Osteoblast (primary cell): ENCODE results near the gene KCNG3. TPM values are rescaled to one million over a fixed set of nuclear protein-coding genes. Genes with fewer than 3 reads are reported as not detected.

Experiments used
- DNase-seq: peaks from one replicate; pipeline ENCODE4 v3.0.0; 2011; ENCODE audit warnings: low spot score, mixed read lengths; ENCODE audit not compliant: insufficient read length; ENCODE audit errors: missing footprints
- H2AFZ ChIP-seq: 2 replicates; pipeline ENCODE4 v1.6.0; 2011; ENCODE audit warnings: mild to moderate bottlenecking, low read length
- H3K27ac ChIP-seq: 2 replicates; pipeline ENCODE4 v1.5.1; 2011; ENCODE audit warnings: mild to moderate bottlenecking, low read depth, low read length, moderate library complexity
- H3K27me3 ChIP-seq: 2 replicates; pipeline ENCODE4 v1.6.0; 2012; ENCODE audit warnings: mild to moderate bottlenecking, control low read depth, inconsistent platforms, low read length, moderate library complexity; ENCODE audit not compliant: insufficient read depth
- H3K36me3 ChIP-seq: 2 replicates; pipeline ENCODE4 v1.5.1; 2011; ENCODE audit warnings: mild to moderate bottlenecking, low read length, control low read depth, moderate library complexity; ENCODE audit not compliant: insufficient read depth
- H3K4me1 ChIP-seq: 2 replicates; pipeline ENCODE4 v1.5.1; 2011; ENCODE audit warnings: mild to moderate bottlenecking, low read length, control low read depth, moderate library complexity; ENCODE audit not compliant: insufficient read depth
- H3K4me2 ChIP-seq: 2 replicates; pipeline ENCODE4 v1.6.0; 2011; ENCODE audit warnings: mild to moderate bottlenecking, low read length; ENCODE audit not compliant: insufficient read depth
- H3K4me3 ChIP-seq: fragments of 200-600 bp; sonication (generic); 3 replicates; pipeline ENCODE4 v1.5.1; 2012; ENCODE audit warnings: mild to moderate bottlenecking, low read length, inconsistent platforms; ENCODE audit not compliant: insufficient read depth
- H3K79me2 ChIP-seq: 2 replicates; pipeline ENCODE4 v1.6.0; 2012; ENCODE audit warnings: mild to moderate bottlenecking, low read length, control low read depth, inconsistent platforms; ENCODE audit not compliant: insufficient read depth
- H3K9me3 ChIP-seq: 2 replicates; pipeline ENCODE4 v1.5.1; 2011; ENCODE audit warnings: low read depth, low read length, control low read depth
- H4K20me1 ChIP-seq: 2 replicates; pipeline ENCODE4 v1.6.0; 2012; ENCODE audit warnings: mild to moderate bottlenecking, low read length, control low read depth; ENCODE audit not compliant: insufficient read depth
- total RNA-seq: library from RNA; depleted of rRNA; stranded (reverse); fragments of >200 nt; gene quantifications from 2 replicates; pipeline ENCODE4 v1.2.3, GENCODE V29; 2012
- TF ChIP-seq, protein P1 (sequence below): IDR thresholded peaks from 2 replicates; pipeline ENCODE4 v1.5.1; 2011; ENCODE audit warnings: mild to moderate bottlenecking, low read depth, low read length, moderate library complexity; ENCODE audit errors: extremely low read depth

The KCNG3 gene
- total RNA-seq, 1 donor = under 0.01 TPM

DNA sequence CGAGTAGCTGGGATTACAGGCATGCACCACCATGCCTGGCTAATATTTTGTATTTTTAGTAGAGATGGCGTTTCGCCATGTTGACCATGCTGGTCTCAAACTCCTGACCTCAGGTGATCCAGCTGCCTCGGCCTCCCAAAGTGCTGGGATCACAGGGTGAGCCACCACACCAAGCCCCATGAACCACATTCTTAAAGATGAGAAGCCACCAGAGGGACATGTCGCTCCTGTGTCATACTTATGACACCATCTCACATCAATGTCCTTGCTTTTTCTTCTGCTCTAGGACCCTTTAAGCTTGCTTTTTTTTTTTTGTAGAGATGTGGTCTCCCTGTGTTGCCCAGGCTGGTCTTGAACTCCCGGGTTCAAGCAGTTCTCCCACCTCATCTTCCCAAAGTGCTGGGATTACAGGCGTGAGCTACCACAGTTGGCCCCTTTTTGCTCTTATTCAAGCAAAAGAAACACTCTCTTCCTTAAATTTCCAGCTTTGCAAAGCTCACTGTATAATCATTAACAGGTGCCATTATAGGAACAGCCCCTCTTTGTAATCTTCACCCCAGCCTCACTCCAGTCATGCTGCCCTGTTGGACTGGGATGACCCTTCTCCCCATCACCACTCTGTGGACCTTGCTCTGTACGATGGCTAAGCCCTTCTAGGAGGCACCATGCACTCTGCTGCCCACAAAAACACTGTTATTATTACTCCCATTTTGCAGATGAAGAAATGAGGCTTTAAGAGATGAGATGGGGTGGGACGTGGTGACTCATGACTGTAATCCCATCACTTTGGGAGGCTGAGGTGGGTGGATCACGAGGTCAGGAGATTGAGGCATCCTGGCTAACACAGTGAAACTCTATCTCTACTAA lies 10.8 kb upstream of the KCNG3 start:
- TF ChIP-seq, protein P1, sequence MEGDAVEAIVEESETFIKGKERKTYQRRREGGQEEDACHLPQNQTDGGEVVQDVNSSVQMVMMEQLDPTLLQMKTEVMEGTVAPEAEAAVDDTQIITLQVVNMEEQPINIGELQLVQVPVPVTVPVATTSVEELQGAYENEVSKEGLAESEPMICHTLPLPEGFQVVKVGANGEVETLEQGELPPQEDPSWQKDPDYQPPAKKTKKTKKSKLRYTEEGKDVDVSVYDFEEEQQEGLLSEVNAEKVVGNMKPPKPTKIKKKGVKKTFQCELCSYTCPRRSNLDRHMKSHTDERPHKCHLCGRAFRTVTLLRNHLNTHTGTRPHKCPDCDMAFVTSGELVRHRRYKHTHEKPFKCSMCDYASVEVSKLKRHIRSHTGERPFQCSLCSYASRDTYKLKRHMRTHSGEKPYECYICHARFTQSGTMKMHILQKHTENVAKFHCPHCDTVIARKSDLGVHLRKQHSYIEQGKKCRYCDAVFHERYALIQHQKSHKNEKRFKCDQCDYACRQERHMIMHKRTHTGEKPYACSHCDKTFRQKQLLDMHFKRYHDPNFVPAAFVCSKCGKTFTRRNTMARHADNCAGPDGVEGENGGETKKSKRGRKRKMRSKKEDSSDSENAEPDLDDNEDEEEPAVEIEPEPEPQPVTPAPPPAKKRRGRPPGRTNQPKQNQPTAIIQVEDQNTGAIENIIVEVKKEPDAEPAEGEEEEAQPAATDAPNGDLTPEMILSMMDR = no peak
- H3K36me3 ChIP-seq = no peaks in the 10 kb centered on the region
- H3K27ac ChIP-seq = no peak overlapping the region
- no peaks in the 10 kb centered on the region for H4K20me1 ChIP-seq
- H3K4me3 ChIP-seq = no peak overlapping the region
- DNase-seq = no peak
- no peak overlapping the region for H3K4me2 ChIP-seq
- H3K27me3 ChIP-seq = no peaks in the 10 kb centered on the region
- no peak overlapping the region for H2AFZ ChIP-seq
- H3K4me1 ChIP-seq = no peaks in the 10 kb centered on the region
- H3K9me3 ChIP-seq = no peaks in the 10 kb centered on the region
- H3K79me2 ChIP-seq = no peaks in the 10 kb centered on the region

DNA sequence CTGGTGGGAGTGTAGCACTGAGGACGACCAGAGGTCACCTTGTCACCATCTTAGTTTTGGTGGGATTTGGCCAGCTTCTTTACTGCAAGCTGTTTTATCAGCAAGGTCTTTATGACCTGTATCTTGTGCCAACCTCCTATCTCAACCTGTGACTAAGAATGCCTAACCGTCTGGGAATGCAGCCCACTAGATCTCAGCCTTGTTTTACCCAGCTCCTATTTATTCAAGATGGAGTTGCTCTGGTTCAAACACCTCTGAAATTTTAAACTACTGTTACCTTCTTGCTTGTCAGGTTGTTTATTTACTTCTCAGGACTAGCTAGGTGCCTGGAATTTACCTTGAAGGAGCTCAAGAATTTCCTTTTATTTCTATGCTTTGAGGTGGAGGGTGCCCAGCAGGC lies 9.5 kb upstream of the KCNG3 start:
- no peak overlapping the region for H3K4me3 ChIP-seq
- no peaks in the 10 kb centered on the region for H4K20me1 ChIP-seq
- H3K4me2 ChIP-seq = no peak overlapping the region
- H2AFZ ChIP-seq = no peak overlapping the region
- H3K9me3 ChIP-seq = no peaks in the 10 kb centered on the region
- H3K27me3 ChIP-seq = no peaks in the 10 kb centered on the region
- no peaks in the 10 kb centered on the region for H3K79me2 ChIP-seq
- H3K4me1 ChIP-seq = no peaks in the 10 kb centered on the region
- TF ChIP-seq, protein P1 = no peak
- no peak overlapping the region for H3K27ac ChIP-seq
- no peak for DNase-seq
- no peaks in the 10 kb centered on the region for H3K36me3 ChIP-seq

DNA sequence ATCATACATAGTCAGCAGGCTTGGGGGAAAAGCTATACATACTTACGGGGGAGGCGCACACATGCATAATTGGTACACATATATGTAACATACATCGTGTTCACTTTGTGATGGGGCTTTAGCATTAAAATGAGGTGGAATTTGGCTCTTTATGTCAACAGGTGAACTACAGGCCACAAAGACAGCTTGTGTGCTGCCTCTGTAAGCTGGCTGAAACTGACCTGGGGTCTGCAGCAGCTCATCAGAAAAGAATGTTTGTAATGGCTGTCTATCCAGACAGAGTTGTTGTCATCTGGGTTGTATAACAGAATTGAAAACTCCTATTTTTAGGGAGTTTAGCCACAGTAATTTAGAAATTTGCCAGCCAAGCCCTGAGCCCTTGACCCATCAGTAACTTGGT lies 4.7 kb upstream of the KCNG3 start:
- Histone ChIP-seq H4K20me1 (no peaks in the 10 kb centered on the region), H3K4me3 (no peak overlapping the region), H3K4me2 (no peak overlapping the region), H3K79me2 (no peaks in the 10 kb centered on the region), H2AFZ (no peak overlapping the region), H3K27ac (no peak overlapping the region), H3K4me1 (peaks cover 10% of the 10 kb centered on the region), H3K9me3 (no peaks in the 10 kb centered on the region), H3K36me3 (no peaks in the 10 kb centered on the region), H3K27me3 (peaks cover 13% of the 10 kb centered on the region)
- TF ChIP-seq, protein P1 = no peak
- no peak for DNase-seq

DNA sequence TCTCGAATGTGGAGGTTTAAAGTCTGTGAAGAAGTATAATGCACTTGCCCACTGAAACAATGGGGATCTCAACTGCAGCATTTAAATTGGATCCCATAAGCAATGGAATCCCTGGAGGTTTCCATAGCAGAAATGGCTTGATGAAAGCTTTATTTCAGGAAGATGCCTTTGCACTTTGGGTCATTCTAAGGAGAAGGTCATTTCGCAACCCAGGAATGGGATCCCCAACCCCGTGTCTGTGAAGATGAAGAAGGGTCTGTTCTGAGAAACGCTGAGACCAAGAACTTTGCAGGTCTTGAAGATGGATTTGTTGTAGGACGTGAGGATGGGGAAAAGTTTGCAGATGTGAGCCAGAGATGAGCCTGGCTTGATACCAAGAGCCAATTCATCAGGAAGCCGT lies 1.8 kb upstream of the KCNG3 start:
- no peak for DNase-seq
- Histone ChIP-seq H3K4me2 (no peak overlapping the region), H3K79me2 (no peaks in the 10 kb centered on the region)

More for the DNA sequence above, 1.8 kb upstream of the KCNG3 start:
- Histone ChIP-seq H4K20me1 (no peaks in the 10 kb centered on the region), H2AFZ (no peak overlapping the region), H3K4me3 (no peak overlapping the region), H3K27ac (no peak overlapping the region), H3K9me3 (no peaks in the 10 kb centered on the region), H3K27me3 (peaks cover 38% of the 10 kb centered on the region), H3K4me1 (peaks cover 10% of the 10 kb centered on the region), H3K36me3 (no peaks in the 10 kb centered on the region)
- TF ChIP-seq, protein P1 = no peak
